Measurements from ENCODE around the gene LRRC8B.

Gene LRRC8B

GRCh38 chr1:89643577-89643976 is 118.9 kb downstream of the LRRC8B start:
- no peak overlapping the region for H3K18ac ChIP-seq (ENCODE audit: low read length)
- no peak overlapping the region for H3K4me2 ChIP-seq (ENCODE audit: low read length)
- no peak overlapping the region for H2AFZ ChIP-seq (ENCODE audit: insufficient read depth, low read length, poor library complexity)
- H3K79me1 ChIP-seq (ENCODE audit: low read length) = no peaks in the 10 kb centered on the region
- no peaks in the 10 kb centered on the region for H3K27me3 ChIP-seq (ENCODE audit: insufficient read depth, low read length)
- no peak overlapping the region for H3K4me3 ChIP-seq (ENCODE audit: low read depth, low read length)
- no peaks in the 10 kb centered on the region for H3K79me2 ChIP-seq (ENCODE audit: control insufficient read depth, insufficient read depth, low read length, poor library complexity)
- no peak overlapping the region for H3K4ac ChIP-seq (ENCODE audit: low read depth, low read length)
- no peak overlapping the region for H2BK12ac ChIP-seq (ENCODE audit: low read length)
- no peak overlapping the region for H4K12ac ChIP-seq (ENCODE audit: low read depth, low read length)
- H2AK5ac ChIP-seq (ENCODE audit: low read length) = no peak overlapping the region
- no peak overlapping the region for H3K23ac ChIP-seq (ENCODE audit: low read length)
- H3K9ac ChIP-seq (ENCODE audit: low read length) = no peak overlapping the region
- H2BK120ac ChIP-seq (ENCODE audit: insufficient read depth, low read length, poor library complexity) = no peak overlapping the region
- no peaks in the 10 kb centered on the region for H3K36me3 ChIP-seq (ENCODE audit: control insufficient read depth in 1 of 2, insufficient read depth in 2 of 2, low read length in 2 of 2)
- no peak overlapping the region for H3K27ac ChIP-seq (ENCODE audit: low read depth, low read length)
- no peaks in the 10 kb centered on the region for H3K9me3 ChIP-seq (ENCODE audit: insufficient read depth, low read depth, low read length)
- no peak overlapping the region for H2BK5ac ChIP-seq (ENCODE audit: low read depth, low read length, poor library complexity)
- H4K8ac ChIP-seq (ENCODE audit: low read depth, low read length) = no peak overlapping the region
- no peak overlapping the region for H4K91ac ChIP-seq (ENCODE audit: low read depth, low read length)
- no peak for DNase-seq
- WGBS (ENCODE audit: extremely low coverage, insufficient coverage, insufficient read length) = no CpG with 5 or more reads among the region's 2 CpGs
- no peak overlapping the region for H3K14ac ChIP-seq (ENCODE audit: low read length)
- no peaks in the 10 kb centered on the region for H3K4me1 ChIP-seq (ENCODE audit: control insufficient read depth in 1 of 2, insufficient read depth in 2 of 2, low read length in 2 of 2)

- Histone ChIP-seq H2BK5ac (ENCODE audit: low read depth, low read length, poor library complexity) (no peak overlapping the region), H3K4me1 (ENCODE audit: control insufficient read depth in 1 of 2, insufficient read depth in 2 of 2, low read length in 2 of 2) (no peaks in the 10 kb centered on the region), H4K12ac (ENCODE audit: low read depth, low read length) (no peak overlapping the region), H3K14ac (ENCODE audit: low read length) (no peak overlapping the region), H3K79me1 (ENCODE audit: low read length) (no peaks in the 10 kb centered on the region), H3K9me3 (ENCODE audit: insufficient read depth, low read depth, low read length) (no peaks in the 10 kb centered on the region), H3K4me2 (ENCODE audit: low read length) (no peak overlapping the region), H3K9ac (ENCODE audit: low read length) (no peak overlapping the region), H3K23ac (ENCODE audit: low read length) (no peak overlapping the region), H2AK5ac (ENCODE audit: low read length) (no peak overlapping the region), H3K36me3 (ENCODE audit: control insufficient read depth in 1 of 2, insufficient read depth in 2 of 2, low read length in 2 of 2) (no peaks in the 10 kb centered on the region), H2BK120ac (ENCODE audit: insufficient read depth, low read length, poor library complexity) (no peak overlapping the region), H2AFZ (ENCODE audit: insufficient read depth, low read length, poor library complexity) (no peak overlapping the region), H3K79me2 (ENCODE audit: control insufficient read depth, insufficient read depth, low read length, poor library complexity) (no peaks in the 10 kb centered on the region), H3K27ac (ENCODE audit: low read depth, low read length) (no peak overlapping the region), H3K27me3 (ENCODE audit: insufficient read depth, low read length) (no peaks in the 10 kb centered on the region), H4K91ac (ENCODE audit: low read depth, low read length) (no peak overlapping the region), H3K4ac (ENCODE audit: low read depth, low read length) (no peak overlapping the region), H3K4me3 (ENCODE audit: low read depth, low read length) (no peak overlapping the region), H4K8ac (ENCODE audit: low read depth, low read length) (no peak overlapping the region), H3K18ac (ENCODE audit: low read length) (no peak overlapping the region), H2BK12ac (ENCODE audit: low read length) (no peak overlapping the region)
- DNase-seq = no peak
- WGBS (ENCODE audit: extremely low coverage, insufficient coverage, insufficient read length) = no CpG with 5 or more reads among the region's 9 CpGs
These were observed 119.6 kb downstream of the LRRC8B start for GRCh38 chr1:89644119-89644814.

GRCh38 chr1:89646259-89646658 is 121.6 kb downstream of the LRRC8B start:
- no peak overlapping the region for H2AK5ac ChIP-seq (ENCODE audit: low read length)
- no peak overlapping the region for H3K4ac ChIP-seq (ENCODE audit: low read depth, low read length)
- H2AFZ ChIP-seq (ENCODE audit: insufficient read depth, low read length, poor library complexity) = no peak overlapping the region
- H2BK5ac ChIP-seq (ENCODE audit: low read depth, low read length, poor library complexity) = no peak overlapping the region
- H3K27ac ChIP-seq (ENCODE audit: low read depth, low read length) = no peak overlapping the region
- no CpG with 5 or more reads among the region's 1 CpG for WGBS (ENCODE audit: extremely low coverage, insufficient coverage, insufficient read length)
- H3K36me3 ChIP-seq (ENCODE audit: control insufficient read depth in 1 of 2, insufficient read depth in 2 of 2, low read length in 2 of 2) = no peaks in the 10 kb centered on the region
- H3K23ac ChIP-seq (ENCODE audit: low read length) = no peak overlapping the region
- H3K18ac ChIP-seq (ENCODE audit: low read length) = no peak overlapping the region
- no peaks in the 10 kb centered on the region for H3K79me2 ChIP-seq (ENCODE audit: control insufficient read depth, insufficient read depth, low read length, poor library complexity)
- H3K4me1 ChIP-seq (ENCODE audit: control insufficient read depth in 1 of 2, insufficient read depth in 2 of 2, low read length in 2 of 2) = no peaks in the 10 kb centered on the region
- H4K12ac ChIP-seq (ENCODE audit: low read depth, low read length) = no peak overlapping the region
- no peak overlapping the region for H3K9ac ChIP-seq (ENCODE audit: low read length)
- no peaks in the 10 kb centered on the region for H3K79me1 ChIP-seq (ENCODE audit: low read length)
- H3K4me3 ChIP-seq (ENCODE audit: low read depth, low read length) = no peak overlapping the region
- H4K8ac ChIP-seq (ENCODE audit: low read depth, low read length) = no peak overlapping the region
- H3K27me3 ChIP-seq (ENCODE audit: insufficient read depth, low read length) = no peaks in the 10 kb centered on the region
- no peak overlapping the region for H2BK12ac ChIP-seq (ENCODE audit: low read length)
- H2BK120ac ChIP-seq (ENCODE audit: insufficient read depth, low read length, poor library complexity) = no peak overlapping the region
- H4K91ac ChIP-seq (ENCODE audit: low read depth, low read length) = no peak overlapping the region
- DNase-seq = no peak
- no peak overlapping the region for H3K4me2 ChIP-seq (ENCODE audit: low read length)
- no peaks in the 10 kb centered on the region for H3K9me3 ChIP-seq (ENCODE audit: insufficient read depth, low read depth, low read length)
- H3K14ac ChIP-seq (ENCODE audit: low read length) = no peak overlapping the region
